CD4-positive, alpha-beta T cell (primary cell): ENCODE data around the gene PRKAR2B. TPM values are rescaled to one million over a fixed set of nuclear protein-coding genes. Genes with fewer than 3 reads are reported as not detected.

Source experiments
- ATAC-seq: fragments of 200-7000 bp; cut with Tn5 transposase; one replicate; pipeline ENCODE4 v1.10.0; 2022; ENCODE audit warnings: mild to moderate bottlenecking; ENCODE audit not compliant: poor library complexity
- CTCF ChIA-PET: fragments of 350-600 bp; sonication (Branson Sonifier 250); formaldehyde crosslinking; loops from one replicate; lab custom pipeline; 2021; ENCODE audit warnings: antibody characterized with exemption, inconsistent platforms; lab: Charles Lee
- POLR2A ChIA-PET: fragments of 350-600 bp; sonication (Branson Sonifier 250); formaldehyde crosslinking; loops from one replicate; lab custom pipeline; 2021; ENCODE audit warnings: antibody characterized with exemption, inconsistent platforms; lab: Charles Lee
- DNase-seq, 14 experiments: peaks; one replicate each; pipeline ENCODE4 v3.0.0-alpha.2; 2013 to 2020; ENCODE audit warnings: mixed read lengths in 2 of 14
- H3K27ac ChIP-seq, 2 donors: one replicate each; pipeline versions ENCODE4 v1.5.1 to v1.7.0; 2013; ENCODE audit warnings: low read length in 2 of 2, low read depth in 1 of 2, mild to moderate bottlenecking in 1 of 2
- H3K27me3 ChIP-seq, 2 experiments: 1 replicate in 1 of 2; 2 replicates in 1 of 2; pipeline versions ENCODE4 v1.6.1 to v1.7.0; 2013; ENCODE audit warnings: low read length in 2 of 2, control low read depth in 1 of 2, mild to moderate bottlenecking in 1 of 2, moderate library complexity in 1 of 2; ENCODE audit not compliant: insufficient read depth in 2 of 2, control insufficient read depth in 1 of 2
- H3K36me3 ChIP-seq: one replicate; pipeline ENCODE4 v1.6.1; 2013; ENCODE audit warnings: low read length, control low read depth; ENCODE audit not compliant: insufficient read depth
- H3K4me1 ChIP-seq: one replicate; pipeline ENCODE4 v1.6.1; 2013; ENCODE audit warnings: low read length, control low read depth; ENCODE audit not compliant: insufficient read depth
- H3K4me3 ChIP-seq: one replicate; pipeline ENCODE4 v1.5.1; 2013; ENCODE audit warnings: mild to moderate bottlenecking, low read length, moderate library complexity
- H3K9me3 ChIP-seq, 2 experiments: 1 replicate in 1 of 2; 2 replicates in 1 of 2; pipeline versions ENCODE4 v1.6.1 to v1.7.0; 2013; ENCODE audit warnings: low read length in 2 of 2, mild to moderate bottlenecking in 2 of 2, control low read depth in 1 of 2, moderate library complexity in 1 of 2; ENCODE audit not compliant: control insufficient read depth in 1 of 2, insufficient read depth in 1 of 2
- H3K27ac Mint-ChIP-seq: one replicate; pipeline ENCODE4 v1.8.0; 2020; ENCODE audit warnings: mixed read lengths
- H3K27me3 Mint-ChIP-seq: one replicate; pipeline ENCODE4 v1.8.0; 2021; ENCODE audit warnings: mixed read lengths
- H3K36me3 Mint-ChIP-seq: one replicate; pipeline ENCODE4 v1.8.0; 2021; ENCODE audit warnings: low read depth, mixed read lengths
- H3K4me1 Mint-ChIP-seq: one replicate; pipeline ENCODE4 v1.8.0; 2021; ENCODE audit warnings: low read depth, mixed read lengths
- H3K4me3 Mint-ChIP-seq: one replicate; pipeline ENCODE4 v1.8.0; 2020; ENCODE audit warnings: mild to moderate bottlenecking, mixed read lengths
- H3K9me3 Mint-ChIP-seq: one replicate; pipeline ENCODE4 v1.8.0; 2020; ENCODE audit warnings: mixed read lengths
- intact Hi-C, 2 experiments: fragments of 100-400 bp; cut with DNase I in 1 of 2; cut with micrococcal nuclease in 1 of 2; formaldehyde crosslinking; loops; one replicate each; pipeline versions ENCODE4 v1.15.1 to v1.9.0; 2023 to 2025; cut with DNase I, micrococcal nuclease
- total RNA-seq, 174 experiments: library from RNA in 2 of 174; stranded (reverse) in 2 of 174; gene quantifications; one replicate each; pipeline ENCODE4 v1.2.3 and lab custom pipeline; 2021 to 2026
- TF ChIP-seq, protein P1 (sequence below): fragments of 200-600 bp; IDR thresholded peaks from one replicate; pipeline ENCODE4 v1.8.0; 2022; ENCODE audit warnings: antibody characterized with exemption, mild to moderate bottlenecking

The PRKAR2B gene
- total RNA-seq, 2 experiments from 2014 or later = 0.41 to 0.42 TPM

DNA sequence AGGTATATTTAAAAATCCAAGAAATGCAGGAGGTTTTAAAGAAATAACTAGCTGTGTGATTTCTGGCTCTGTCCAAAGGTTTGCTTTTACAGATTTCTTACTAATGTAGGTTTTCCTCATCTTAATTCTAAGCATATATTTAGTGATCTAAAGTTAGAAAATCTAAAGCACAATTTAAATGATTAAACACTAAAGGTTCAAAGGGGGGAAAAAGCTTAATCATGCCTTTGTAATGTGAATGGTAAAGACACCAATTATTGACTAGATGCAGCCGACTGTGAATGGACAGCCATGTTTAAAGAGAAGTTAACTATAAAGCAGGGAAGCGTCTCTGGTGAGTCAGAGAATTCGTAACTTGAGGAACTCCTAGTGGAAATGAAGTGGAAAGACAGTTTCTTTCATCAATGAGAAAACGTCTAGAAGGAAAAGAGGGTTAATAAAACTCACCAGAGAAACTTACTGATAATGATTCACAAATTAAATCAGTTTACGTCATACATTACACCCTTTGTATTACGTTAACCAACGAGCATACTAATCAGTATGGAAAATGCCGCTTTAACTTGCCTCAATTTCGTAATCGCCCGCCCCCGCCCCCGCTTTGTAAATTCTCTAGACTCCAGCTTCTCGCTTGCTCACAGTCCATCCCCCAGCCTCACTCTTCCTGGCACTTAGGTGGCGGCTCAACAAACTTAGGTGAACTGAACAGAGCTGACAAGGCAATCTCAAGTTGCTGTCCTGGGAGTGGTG is 123.2 kb downstream of the PRKAR2B start:
- Histone ChIP-seq H3K36me3 (peaks cover 3% of the 10 kb centered on the region), H3K9me3 (no peaks in the 10 kb centered on the region), H3K27ac (peak overlapping the region; percentile 96 to 99), H3K4me1 (peaks cover 18% of the 10 kb centered on the region), H3K27me3 (no peaks in the 10 kb centered on the region), H3K4me3 (peak overlapping the region; percentile 60)
- DNase-seq (peak in 5 of 14 experiments; percentile 45 to 90 (median 78)), ATAC-seq (peak; percentile 25)
- ChIA-PET CTCF (interaction anchor here (0.6 to 4.8 kb wide), 8 partner anchors 13 to 883 kb away, joined by 3 to 35 read pairs (median 4); partner anchors contain the start of genes CBLL1 and NAMPT), POLR2A (interaction anchor here (0.9 to 4.5 kb wide), 49 partner anchors 11 to 1766 kb away, joined by 3 to 130 read pairs (median 10); partner anchors contain the start of genes BCAP29, CBLL1, CCDC71L and COG5)
- Mint-ChIP-seq H3K36me3 (peaks cover 33% of the 10 kb centered on the region), H3K9me3 (no peaks in the 10 kb centered on the region), H3K27me3 (no peaks in the 10 kb centered on the region), H3K4me1 (peaks cover 43% of the 10 kb centered on the region), H3K4me3 (peak overlapping the region; percentile 99), H3K27ac (peak overlapping the region; percentile 98)
- TF ChIP-seq, protein P1, sequence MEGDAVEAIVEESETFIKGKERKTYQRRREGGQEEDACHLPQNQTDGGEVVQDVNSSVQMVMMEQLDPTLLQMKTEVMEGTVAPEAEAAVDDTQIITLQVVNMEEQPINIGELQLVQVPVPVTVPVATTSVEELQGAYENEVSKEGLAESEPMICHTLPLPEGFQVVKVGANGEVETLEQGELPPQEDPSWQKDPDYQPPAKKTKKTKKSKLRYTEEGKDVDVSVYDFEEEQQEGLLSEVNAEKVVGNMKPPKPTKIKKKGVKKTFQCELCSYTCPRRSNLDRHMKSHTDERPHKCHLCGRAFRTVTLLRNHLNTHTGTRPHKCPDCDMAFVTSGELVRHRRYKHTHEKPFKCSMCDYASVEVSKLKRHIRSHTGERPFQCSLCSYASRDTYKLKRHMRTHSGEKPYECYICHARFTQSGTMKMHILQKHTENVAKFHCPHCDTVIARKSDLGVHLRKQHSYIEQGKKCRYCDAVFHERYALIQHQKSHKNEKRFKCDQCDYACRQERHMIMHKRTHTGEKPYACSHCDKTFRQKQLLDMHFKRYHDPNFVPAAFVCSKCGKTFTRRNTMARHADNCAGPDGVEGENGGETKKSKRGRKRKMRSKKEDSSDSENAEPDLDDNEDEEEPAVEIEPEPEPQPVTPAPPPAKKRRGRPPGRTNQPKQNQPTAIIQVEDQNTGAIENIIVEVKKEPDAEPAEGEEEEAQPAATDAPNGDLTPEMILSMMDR = peak; percentile 38
- intact Hi-C loops = loop anchor here (1.0 to 10.0 kb wide), 6 partner anchors 20 to 575 kb away; partner anchors contain the start of genes CBLL1 (in 1 of the 2), CCDC71L (in 1 of the 2), COG5 (in 1 of the 2) and DUS4L (in 1 of the 2)

DNA sequence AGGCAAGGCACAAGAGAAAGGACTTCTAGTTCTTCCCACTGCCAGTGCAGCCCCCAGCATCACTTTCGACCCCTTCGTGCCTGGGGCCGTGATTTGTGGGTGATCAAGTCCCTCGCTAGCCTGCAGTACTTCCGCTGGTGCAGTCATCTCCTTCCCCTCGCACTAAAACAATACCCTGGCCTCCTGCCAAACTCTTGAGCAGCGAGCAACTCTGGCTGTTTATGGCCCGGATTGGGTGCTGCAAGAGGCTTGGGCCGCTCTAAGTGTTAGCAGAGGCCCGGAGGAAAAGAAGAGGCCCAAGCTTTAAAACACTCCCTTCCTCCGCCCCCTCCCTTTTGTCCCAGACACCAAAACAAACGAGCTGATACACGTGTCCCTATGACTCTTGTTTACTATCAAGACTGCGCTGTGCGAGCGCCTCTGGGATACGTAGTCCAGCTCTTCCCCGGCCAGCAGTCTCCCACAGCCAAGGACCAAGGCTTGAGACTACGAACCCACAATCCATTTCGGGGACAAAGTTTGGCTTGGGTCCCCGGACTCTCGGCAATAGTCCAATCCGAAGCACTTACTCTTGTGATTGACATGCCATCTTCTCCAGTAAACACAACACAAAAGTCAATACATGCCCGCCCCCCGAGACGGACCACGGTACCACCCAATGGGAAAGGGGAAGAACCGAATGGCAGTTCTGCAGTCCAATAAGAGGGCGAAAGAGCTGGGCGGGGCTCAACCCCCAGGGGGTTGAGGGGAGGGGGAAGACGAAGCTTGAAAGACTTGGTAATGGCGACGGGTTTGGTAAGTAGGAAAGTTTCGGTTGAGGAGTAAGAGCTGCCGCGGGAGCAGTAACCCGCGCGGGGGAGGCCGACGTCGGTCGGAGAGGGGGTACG is 124.0 kb downstream of the PRKAR2B start, which contains the start of gene HBP1:
TSS of gene HBP1 (plus strand) at position 771 of the 887 bp plus-strand sequence. CDS start 10,891 bp downstream, outside the sequence.
- ChIA-PET POLR2A (interaction anchor here (0.6 to 4.5 kb wide), 53 partner anchors 12 to 1767 kb away, joined by 3 to 130 read pairs (median 8); partner anchors contain the start of genes BCAP29, CBLL1, CCDC71L and COG5), CTCF (interaction anchor here (0.6 to 4.8 kb wide), 9 partner anchors 14 to 883 kb away, joined by 3 to 35 read pairs (median 3); partner anchors contain the start of genes CBLL1 and NAMPT)
- DNase-seq (peak; percentile 95 to 100 (median 96)), ATAC-seq (peak; percentile 76)
- Histone ChIP-seq H3K4me3 (peak within 1 kb of the TSS; percentile 87), H3K4me1 (peaks cover 20% of the 10 kb centered on the region), H3K9me3 (no peaks in the 10 kb centered on the region), H3K27me3 (no peaks in the 10 kb centered on the region), H3K27ac (peak within 1 kb of the TSS; percentile 98 to 99), H3K36me3 (peaks cover 3% of the 10 kb centered on the region)
- H3K36me3 Mint-ChIP-seq = peaks cover 41% of the 10 kb centered on the region
- no peaks in the 10 kb centered on the region for H3K27me3 Mint-ChIP-seq
- intact Hi-C loops = loop anchor here (1.0 to 10.0 kb wide), 6 partner anchors 21 to 574 kb away; partner anchors contain the start of genes CBLL1 (in 1 of the 2), CCDC71L (in 1 of the 2), COG5 (in 1 of the 2) and DUS4L (in 1 of the 2)
- H3K27ac Mint-ChIP-seq = peak within 1 kb of the TSS; percentile 98
- peaks cover 51% of the 10 kb centered on the region for H3K4me1 Mint-ChIP-seq
- TF ChIP-seq, protein P1 = no peak
- H3K4me3 Mint-ChIP-seq = peak within 1 kb of the TSS; percentile 99
- H3K9me3 Mint-ChIP-seq = no peaks in the 10 kb centered on the region
